Endodermal cell (in vitro differentiated cells): ENCODE data around the gene NOC4L. TPM values are rescaled to one million over a fixed set of nuclear protein-coding genes. Genes with fewer than 3 reads are reported as not detected.

Experiments
- DNase-seq: peaks from one replicate; pipeline ENCODE4 v3.0.0-alpha.2; 2017
- H3K27ac ChIP-seq: 2 replicates; pipeline ENCODE4 v1.5.1; 2013; ENCODE audit warnings: mild to moderate bottlenecking, low read depth, low read length, moderate library complexity
- H3K27me3 ChIP-seq: 2 replicates; pipeline ENCODE4 v1.6.1; 2013; ENCODE audit warnings: mild to moderate bottlenecking, low read length, moderate library complexity; ENCODE audit not compliant: insufficient read depth, control insufficient read depth, poor library complexity, severe bottlenecking
- H3K36me3 ChIP-seq: 2 replicates; pipeline ENCODE4 v1.7.0; 2013; ENCODE audit warnings: mild to moderate bottlenecking, low read length, moderate library complexity; ENCODE audit not compliant: control insufficient read depth, insufficient read depth
- H3K4me1 ChIP-seq: one replicate; pipeline ENCODE4 v1.7.0; 2013; ENCODE audit warnings: low read length; ENCODE audit not compliant: control insufficient read depth, insufficient read depth
- H3K4me3 ChIP-seq: 2 replicates; pipeline ENCODE4 v1.5.1; 2013; ENCODE audit warnings: mild to moderate bottlenecking, low read length, moderate library complexity
- H3K9ac ChIP-seq: 2 replicates; pipeline ENCODE4 v1.6.1; 2013; ENCODE audit warnings: mild to moderate bottlenecking, low read length, moderate library complexity; ENCODE audit not compliant: poor library complexity, severe bottlenecking; ENCODE audit errors: extremely low read depth
- H3K9me3 ChIP-seq: 2 replicates; pipeline ENCODE4 v1.6.1; 2013; ENCODE audit warnings: mild to moderate bottlenecking, low read length, moderate library complexity; ENCODE audit not compliant: control insufficient read depth
- H3K27ac Mint-ChIP-seq: 2 replicates; pipeline ENCODE4 v1.8.0; 2020; ENCODE audit warnings: mixed read lengths
- H3K27me3 Mint-ChIP-seq: 2 replicates; pipeline ENCODE4 v1.8.0; 2021; ENCODE audit warnings: mild to moderate bottlenecking, mixed read lengths; ENCODE audit not compliant: insufficient read depth
- H3K36me3 Mint-ChIP-seq: 2 replicates; pipeline ENCODE4 v1.8.0; 2020; ENCODE audit warnings: low read depth, mixed read lengths
- H3K4me1 Mint-ChIP-seq: 2 replicates; pipeline ENCODE4 v1.8.0; 2020; ENCODE audit warnings: mixed read lengths
- H3K4me3 Mint-ChIP-seq: 2 replicates; pipeline ENCODE4 v1.8.0; 2020; ENCODE audit warnings: mild to moderate bottlenecking, moderate library complexity, mixed read lengths
- H3K9me3 Mint-ChIP-seq: 2 replicates; pipeline ENCODE4 v1.8.0; 2020; ENCODE audit warnings: mild to moderate bottlenecking, mixed read lengths
- WGBS, 2 experiments: methylation state at CpG; one replicate each; pipeline versions ENCODE4 v1.1.5 to v1.1.7; 2013; ENCODE audit warnings: missing lambda C conversion rate in 2 of 2, mixed read lengths in 1 of 2; ENCODE audit not compliant: insufficient coverage in 1 of 2, insufficient read length in 1 of 2; 5-methylcytosine and 5-hydroxymethylcytosine counted together
- total RNA-seq, 2 donors: library from RNA; stranded (reverse); fragmentation: NEBNext Ultra II Directional in 1 of 2; extraction: Animal tissue kit (Norgen Biotek cat#: 25700) in 1 of 2; gene quantifications; 2 replicates in 1 of 2; 3 replicates in 1 of 2; pipeline ENCODE4 v1.2.1, GENCODE V29; 2021
- TF ChIP-seq, protein P1 (sequence below): fragments of 200-600 bp; sonication (generic); conservative IDR thresholded peaks from 2 replicates; pipeline ENCODE4 v1.5.0; 2021; ENCODE audit warnings: antibody characterized with exemption, mild to moderate bottlenecking

NOC4L gene
- total RNA-seq, 2 donors from 2014 or later, result 22.7 to 32.7 TPM

DNA sequence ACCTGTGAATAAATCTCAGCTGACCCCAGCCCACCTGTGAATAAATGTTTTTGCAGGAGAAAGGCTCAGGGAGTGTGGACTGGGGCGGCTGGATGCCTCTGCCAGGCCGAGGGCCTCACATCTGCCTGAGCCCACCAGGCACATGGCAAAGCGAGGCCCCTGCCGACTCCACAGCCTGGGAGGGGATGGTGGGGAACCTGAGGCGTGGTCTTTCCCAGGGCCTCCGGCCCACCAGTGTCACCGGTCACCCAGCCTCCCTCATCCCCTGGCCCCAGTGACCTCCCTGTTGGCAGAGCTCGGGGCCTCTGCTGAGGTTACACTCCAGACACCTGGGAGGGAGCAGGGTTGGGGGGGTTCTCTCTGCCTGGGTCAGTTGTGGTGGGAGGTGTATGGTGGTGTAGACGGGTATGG, 8.2 kb downstream of the NOC4L start:
- Histone ChIP-seq H3K36me3 (peaks cover 19% of the 10 kb centered on the region), H3K27me3 (no peaks in the 10 kb centered on the region), H3K4me1 (no peaks in the 10 kb centered on the region), H3K9ac (no peak overlapping the region), H3K4me3 (no peak overlapping the region), H3K27ac (no peak overlapping the region), H3K9me3 (peaks cover 18% of the 10 kb centered on the region)
- H3K9me3 Mint-ChIP-seq, result peaks cover 2% of the 10 kb centered on the region
- no peak for DNase-seq
- TF ChIP-seq, protein P1, sequence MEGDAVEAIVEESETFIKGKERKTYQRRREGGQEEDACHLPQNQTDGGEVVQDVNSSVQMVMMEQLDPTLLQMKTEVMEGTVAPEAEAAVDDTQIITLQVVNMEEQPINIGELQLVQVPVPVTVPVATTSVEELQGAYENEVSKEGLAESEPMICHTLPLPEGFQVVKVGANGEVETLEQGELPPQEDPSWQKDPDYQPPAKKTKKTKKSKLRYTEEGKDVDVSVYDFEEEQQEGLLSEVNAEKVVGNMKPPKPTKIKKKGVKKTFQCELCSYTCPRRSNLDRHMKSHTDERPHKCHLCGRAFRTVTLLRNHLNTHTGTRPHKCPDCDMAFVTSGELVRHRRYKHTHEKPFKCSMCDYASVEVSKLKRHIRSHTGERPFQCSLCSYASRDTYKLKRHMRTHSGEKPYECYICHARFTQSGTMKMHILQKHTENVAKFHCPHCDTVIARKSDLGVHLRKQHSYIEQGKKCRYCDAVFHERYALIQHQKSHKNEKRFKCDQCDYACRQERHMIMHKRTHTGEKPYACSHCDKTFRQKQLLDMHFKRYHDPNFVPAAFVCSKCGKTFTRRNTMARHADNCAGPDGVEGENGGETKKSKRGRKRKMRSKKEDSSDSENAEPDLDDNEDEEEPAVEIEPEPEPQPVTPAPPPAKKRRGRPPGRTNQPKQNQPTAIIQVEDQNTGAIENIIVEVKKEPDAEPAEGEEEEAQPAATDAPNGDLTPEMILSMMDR, result no peak
- H3K36me3 Mint-ChIP-seq, result peaks cover 9% of the 10 kb centered on the region
- no peaks in the 10 kb centered on the region for H3K27me3 Mint-ChIP-seq
- WGBS, 2 experiments, result 95 to 96% methylated on average over 4 to 8 of the region's 9 CpGs
- H3K4me3 Mint-ChIP-seq, result no peak overlapping the region
- H3K27ac Mint-ChIP-seq, result no peak overlapping the region
- no peaks in the 10 kb centered on the region for H3K4me1 Mint-ChIP-seq

DNA sequence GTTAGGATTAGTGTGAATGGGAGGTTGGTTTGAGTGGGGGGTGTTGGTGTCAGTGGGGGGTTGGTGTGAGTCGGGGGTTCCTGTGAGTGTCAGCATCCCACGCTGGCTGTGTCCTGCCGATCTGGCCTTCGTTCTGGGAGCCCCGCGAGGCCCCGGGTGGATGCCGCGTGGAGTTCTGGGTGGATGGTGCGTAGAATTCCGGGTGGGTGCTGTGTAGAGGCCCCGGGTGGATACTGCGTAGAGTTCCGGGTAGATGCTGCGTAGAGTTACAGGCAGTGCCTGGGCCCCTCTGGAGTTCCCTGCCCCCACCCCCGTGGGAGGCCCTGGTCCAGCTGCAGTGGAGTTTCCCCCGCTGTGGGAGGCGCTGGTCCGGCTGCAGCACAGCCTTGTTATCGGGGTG, 8.7 kb downstream of the NOC4L start:
- Histone ChIP-seq H3K27me3 (no peaks in the 10 kb centered on the region), H3K36me3 (peaks cover 22% of the 10 kb centered on the region), H3K4me3 (no peak overlapping the region), H3K27ac (no peak overlapping the region), H3K4me1 (no peaks in the 10 kb centered on the region), H3K9me3 (peaks cover 23% of the 10 kb centered on the region), H3K9ac (no peak overlapping the region)
- WGBS, 2 experiments, result 93% methylated on average over 8 to 20 of the region's 20 CpGs
- DNase-seq, result no peak
- Mint-ChIP-seq H3K9me3 (peaks cover 2% of the 10 kb centered on the region), H3K36me3 (peaks cover 9% of the 10 kb centered on the region), H3K4me1 (no peaks in the 10 kb centered on the region), H3K27me3 (no peaks in the 10 kb centered on the region), H3K27ac (no peak overlapping the region), H3K4me3 (no peak overlapping the region)
- TF ChIP-seq, protein P1, result no peak

DNA sequence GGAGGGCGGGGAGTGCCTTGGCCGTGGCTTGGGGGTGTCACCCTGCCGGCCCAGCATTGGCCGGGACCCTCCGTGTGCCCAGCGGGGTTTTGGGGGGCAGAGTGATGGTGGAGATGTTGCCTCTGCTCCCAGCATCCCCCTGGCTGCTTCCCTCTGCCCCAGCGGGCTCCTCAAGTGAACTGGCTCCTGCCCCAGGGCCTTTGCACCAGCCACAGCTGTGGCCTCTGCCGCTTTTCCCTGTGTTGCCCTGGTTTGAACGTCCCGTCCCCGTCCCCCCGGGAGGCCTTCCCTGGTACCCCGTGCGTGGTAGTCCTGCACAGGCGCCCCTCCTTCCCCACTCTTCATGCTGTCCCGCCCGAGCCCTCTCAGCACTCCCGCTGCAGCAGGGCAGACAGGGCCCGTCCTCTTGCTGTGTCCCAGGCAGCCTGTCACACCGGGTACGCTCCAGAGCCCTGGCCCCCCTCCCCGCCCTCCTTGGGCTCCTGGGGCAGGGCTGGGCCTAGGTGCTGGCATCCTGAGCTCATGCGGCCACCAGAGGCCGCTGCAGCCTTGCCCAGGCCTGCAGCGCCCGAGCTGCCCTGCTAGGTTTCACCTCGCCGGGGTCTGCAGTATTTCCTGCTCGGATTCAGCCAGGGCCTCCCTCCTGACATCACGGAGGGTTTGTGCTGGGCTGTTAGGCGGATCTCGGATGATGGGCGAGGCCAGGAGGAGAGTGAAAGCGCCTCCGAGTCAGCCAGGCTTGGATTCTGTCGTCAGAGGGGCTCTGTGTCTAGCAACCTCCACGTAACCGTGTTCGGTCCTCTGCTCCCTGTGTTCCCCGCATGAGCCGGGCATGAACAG, 9.5 kb downstream of the NOC4L start:
- TF ChIP-seq, protein P1, result peak; percentile 98
- peaks cover 25% of the 10 kb centered on the region for H3K36me3 ChIP-seq
- H3K9me3 ChIP-seq, result peaks cover 27% of the 10 kb centered on the region
- no peak overlapping the region for H3K9ac ChIP-seq
- H3K4me3 Mint-ChIP-seq, result no peak overlapping the region
- DNase-seq, result peak; percentile 97
- no peaks in the 10 kb centered on the region for H3K9me3 Mint-ChIP-seq
- no peak overlapping the region for H3K27ac ChIP-seq
- no peaks in the 10 kb centered on the region for H3K4me1 ChIP-seq
- H3K27ac Mint-ChIP-seq, result no peak overlapping the region
- no peaks in the 10 kb centered on the region for H3K27me3 ChIP-seq
- H3K4me1 Mint-ChIP-seq, result no peaks in the 10 kb centered on the region
- WGBS, 2 experiments, result 55 to 62% methylated on average over 22 to 41 of the region's 41 CpGs
- peaks cover 3% of the 10 kb centered on the region for H3K36me3 Mint-ChIP-seq
- H3K4me3 ChIP-seq, result no peak overlapping the region
- H3K27me3 Mint-ChIP-seq, result no peaks in the 10 kb centered on the region
